Caco-2 (cell line): ENCODE data around the gene ASB4. TPM values are rescaled to one million over a fixed set of nuclear protein-coding genes. Genes with fewer than 3 reads are reported as not detected.
"Not testable (repeated sequence)": the region's sequence is repeated elsewhere in the genome, so short reads cannot be mapped to it uniquely, and the experiment has no call there.

ENCODE experiments used
- BruUV-seq: library from RNA; stranded (reverse); fragments of 400-500 nt; replicated peaks from 2 replicates; lab custom pipeline; 2021; lab: Mats Ljungman, UMichigan
- CTCF ChIA-PET: fragments of 300-600 bp; sonication (Branson Sonifier 250); formaldehyde crosslinking; loops from one replicate; lab custom pipeline; 2022; ENCODE audit warnings: antibody characterized with exemption; lab: Charles Lee
- POLR2A ChIA-PET: fragments of 300-600 bp; sonication (Branson Sonifier 250); formaldehyde crosslinking; loops from one replicate; lab custom pipeline; 2022; ENCODE audit warnings: antibody characterized with exemption; lab: Charles Lee
- DNase-seq, 2 experiments: peaks; one replicate each; pipeline versions ENCODE4 v3.0.0 to v3.0.0-alpha.2; 2020 to 2022
- H3K27me3 ChIP-seq: replicated peaks from 2 replicates; pipeline ENCODE4 v1.6.0; 2011; ENCODE audit warnings: low read length; ENCODE audit not compliant: control insufficient read depth, insufficient read depth
- H3K36me3 ChIP-seq: 2 replicates; pipeline ENCODE4 v1.5.1; 2011; ENCODE audit warnings: low read length; ENCODE audit not compliant: control insufficient read depth, insufficient read depth
- H3K4me1 ChIP-seq: fragments of 250-450 bp; sonication (Bioruptor Pico); 2 replicates; pipeline ENCODE4 v1.5.1; 2020; ENCODE audit warnings: mild to moderate bottlenecking
- H3K4me3 ChIP-seq: 2 replicates; pipeline ENCODE4 v1.5.1; 2011; ENCODE audit warnings: low read depth, mild to moderate bottlenecking, control low read depth, low read length
- H3K9me3 ChIP-seq: fragments of 250-450 bp; sonication (Bioruptor Pico); 2 replicates; pipeline ENCODE4 v1.5.1; 2020; ENCODE audit warnings: mild to moderate bottlenecking, moderate library complexity
- H3K27ac Mint-ChIP-seq: one replicate; pipeline ENCODE4 v1.8.0; 2022; ENCODE audit warnings: mixed read lengths; ENCODE audit not compliant: unreplicated experiment
- H3K27me3 Mint-ChIP-seq: one replicate; pipeline ENCODE4 v1.8.0; 2022; ENCODE audit warnings: mixed read lengths; ENCODE audit not compliant: insufficient read depth, unreplicated experiment
- H3K36me3 Mint-ChIP-seq: one replicate; pipeline ENCODE4 v1.8.0; 2022; ENCODE audit warnings: mild to moderate bottlenecking, mixed read lengths; ENCODE audit not compliant: insufficient read depth, unreplicated experiment
- H3K4me1 Mint-ChIP-seq: one replicate; pipeline ENCODE4 v1.8.0; 2022; ENCODE audit warnings: low read depth, mixed read lengths; ENCODE audit not compliant: unreplicated experiment
- H3K4me3 Mint-ChIP-seq: one replicate; pipeline ENCODE4 v1.8.0; 2022; ENCODE audit warnings: mild to moderate bottlenecking, moderate library complexity, mixed read lengths; ENCODE audit not compliant: unreplicated experiment
- H3K9me3 Mint-ChIP-seq: one replicate; pipeline ENCODE4 v1.8.0; 2022; ENCODE audit warnings: mixed read lengths; ENCODE audit not compliant: unreplicated experiment
- intact Hi-C: fragments of 100-400 bp; cut with micrococcal nuclease; formaldehyde crosslinking; loops from one replicate; pipeline ENCODE4 v1.10.0; 2022; ENCODE audit not compliant: unreplicated experiment
- total RNA-seq: library from RNA; stranded (reverse); gene quantifications from 2 replicates; pipeline ENCODE4 v1.2.3, GENCODE V29; 2022
- TF ChIP-seq, protein P1 (sequence below), 2 experiments: fragments of 200-600 bp in 1 of 2; IDR thresholded peaks; 1 replicate in 1 of 2; 2 replicates in 1 of 2; pipeline versions ENCODE4 v1.5.1 to v1.8.0; 2011 to 2022; ENCODE audit warnings: antibody characterized with exemption in 1 of 2, control low read depth in 1 of 2, inconsistent platforms in 1 of 2, low read depth in 1 of 2, low read length in 1 of 2, mild to moderate bottlenecking in 1 of 2, moderate library complexity in 1 of 2; ENCODE audit not compliant: insufficient read depth in 1 of 2, severe bottlenecking in 1 of 2, unreplicated experiment in 1 of 2

The ASB4 gene
- total RNA-seq, 1 experiment from 2014 or later, result not detected

DNA sequence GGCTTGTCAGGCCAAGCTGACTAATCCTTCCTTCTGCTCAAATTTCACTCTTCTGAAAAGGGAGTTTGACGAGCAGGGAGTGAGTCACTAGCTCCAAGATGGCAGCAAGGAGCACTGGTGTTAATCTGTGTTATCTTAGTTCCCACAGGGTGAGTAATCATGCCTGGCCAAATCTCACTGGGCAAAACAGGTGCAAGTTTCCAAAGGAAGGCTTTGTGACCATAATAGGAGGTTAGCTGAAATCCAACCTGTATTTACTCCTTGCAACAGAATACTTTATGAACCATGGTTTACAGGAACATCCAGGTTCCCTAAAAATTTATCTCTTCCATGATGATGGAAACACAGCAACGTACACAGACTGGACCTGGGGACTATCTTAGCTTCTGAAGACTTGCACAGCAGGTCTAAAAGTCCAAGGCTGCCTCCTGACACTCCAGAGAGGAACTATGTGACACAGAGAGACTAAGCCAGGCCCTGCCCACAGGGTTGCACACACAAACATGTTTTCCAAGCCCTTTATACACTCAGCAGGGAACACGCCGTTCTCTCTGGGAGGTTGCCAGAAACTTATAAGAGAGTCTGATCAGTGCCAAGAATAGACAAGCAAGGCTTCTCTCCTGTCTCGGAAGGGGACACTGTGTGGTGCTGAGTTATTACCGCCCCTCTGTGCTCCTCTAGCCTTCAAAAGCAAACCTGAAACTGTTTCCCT, 64.2 kb downstream of the ASB4 start:
- Histone ChIP-seq H3K36me3 (no peaks in the 10 kb centered on the region), H3K9me3 (no peaks in the 10 kb centered on the region), H3K27me3 (no peaks in the 10 kb centered on the region), H3K4me3 (no peak overlapping the region), H3K4me1 (no peaks in the 10 kb centered on the region)
- Mint-ChIP-seq H3K27me3 (peaks cover 5% of the 10 kb centered on the region), H3K4me1 (peaks cover 7% of the 10 kb centered on the region), H3K36me3 (no peaks in the 10 kb centered on the region), H3K27ac (no peak overlapping the region), H3K9me3 (no peaks in the 10 kb centered on the region), H3K4me3 (no peak overlapping the region)
- CTCF ChIA-PET, result interaction anchor here (0.6 to 0.8 kb wide), 2 partner anchors 38 to 140 kb away, joined by 3 read pairs; no protein-coding TSS in a partner anchor
- BruUV-seq, result no TSS peak
- DNase-seq, result no peak
- TF ChIP-seq, protein P1, sequence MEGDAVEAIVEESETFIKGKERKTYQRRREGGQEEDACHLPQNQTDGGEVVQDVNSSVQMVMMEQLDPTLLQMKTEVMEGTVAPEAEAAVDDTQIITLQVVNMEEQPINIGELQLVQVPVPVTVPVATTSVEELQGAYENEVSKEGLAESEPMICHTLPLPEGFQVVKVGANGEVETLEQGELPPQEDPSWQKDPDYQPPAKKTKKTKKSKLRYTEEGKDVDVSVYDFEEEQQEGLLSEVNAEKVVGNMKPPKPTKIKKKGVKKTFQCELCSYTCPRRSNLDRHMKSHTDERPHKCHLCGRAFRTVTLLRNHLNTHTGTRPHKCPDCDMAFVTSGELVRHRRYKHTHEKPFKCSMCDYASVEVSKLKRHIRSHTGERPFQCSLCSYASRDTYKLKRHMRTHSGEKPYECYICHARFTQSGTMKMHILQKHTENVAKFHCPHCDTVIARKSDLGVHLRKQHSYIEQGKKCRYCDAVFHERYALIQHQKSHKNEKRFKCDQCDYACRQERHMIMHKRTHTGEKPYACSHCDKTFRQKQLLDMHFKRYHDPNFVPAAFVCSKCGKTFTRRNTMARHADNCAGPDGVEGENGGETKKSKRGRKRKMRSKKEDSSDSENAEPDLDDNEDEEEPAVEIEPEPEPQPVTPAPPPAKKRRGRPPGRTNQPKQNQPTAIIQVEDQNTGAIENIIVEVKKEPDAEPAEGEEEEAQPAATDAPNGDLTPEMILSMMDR (IDR thresholded peaks at IDR 0.05; ENCODE audit: insufficient read depth in 1 of 2, low read depth in 1 of 2, low read length in 1 of 2, severe bottlenecking in 1 of 2, unreplicated experiment in 1 of 2), result no peak
- intact Hi-C loops, result no loop called here
- POLR2A ChIA-PET, result no interaction called here

DNA sequence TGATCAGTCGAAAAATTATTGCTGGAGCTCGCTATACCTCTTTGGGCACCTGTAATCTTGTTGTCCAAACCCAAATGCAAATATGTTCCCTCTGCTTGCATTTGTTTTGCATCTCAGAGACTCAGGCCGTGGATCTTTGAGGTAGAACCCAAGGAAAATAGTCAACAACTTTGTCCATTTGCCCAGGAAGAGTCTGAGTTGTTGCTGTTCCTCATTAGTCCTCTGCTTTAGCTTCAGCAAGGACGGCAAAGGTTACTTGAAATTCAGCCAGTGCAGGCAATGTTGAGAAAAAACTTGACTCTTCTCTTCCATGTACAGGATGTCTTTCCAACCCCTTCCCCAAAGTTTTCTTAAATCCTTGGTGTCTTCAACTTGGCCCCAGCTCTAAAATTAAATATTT, 64.8 kb downstream of the ASB4 start:
- Mint-ChIP-seq H3K9me3 (no peaks in the 10 kb centered on the region), H3K27ac (no peak overlapping the region), H3K4me1 (peaks cover 2% of the 10 kb centered on the region), H3K36me3 (no peaks in the 10 kb centered on the region), H3K4me3 (no peak overlapping the region), H3K27me3 (peaks cover 5% of the 10 kb centered on the region)
- Histone ChIP-seq H3K4me3 (no peak overlapping the region), H3K9me3 (no peaks in the 10 kb centered on the region), H3K27me3 (no peaks in the 10 kb centered on the region), H3K4me1 (no peaks in the 10 kb centered on the region), H3K36me3 (no peaks in the 10 kb centered on the region)
- ChIA-PET CTCF (no interaction called here), POLR2A (no interaction called here)
- BruUV-seq, result no TSS peak
- TF ChIP-seq, protein P1 (IDR thresholded peaks at IDR 0.05; ENCODE audit: insufficient read depth in 1 of 2, low read depth in 1 of 2, low read length in 1 of 2, severe bottlenecking in 1 of 2, unreplicated experiment in 1 of 2), result no peak
- intact Hi-C loops, result no loop called here
- DNase-seq, result no peak

- H3K36me3 Mint-ChIP-seq, H3K9me3 ChIP-seq, H3K36me3 ChIP-seq, H3K4me3 Mint-ChIP-seq, H3K27me3 Mint-ChIP-seq, H3K9me3 Mint-ChIP-seq, H3K27ac Mint-ChIP-seq, intact Hi-C loops, H3K27me3 ChIP-seq, H3K4me1 ChIP-seq, H3K4me3 ChIP-seq, DNase-seq, BruUV-seq, POLR2A ChIA-PET, H3K4me1 Mint-ChIP-seq: not testable (repeated sequence)
- CTCF ChIA-PET, result interaction anchor here (0.7 kb wide), 1 partner anchor 131 kb away, joined by 3 read pairs; no protein-coding TSS in a partner anchor
These were observed 66.5 kb downstream of the ASB4 start for GRCh38 chr7:95552010-95552926.
